ENCODE measurements around the gene DRGX.

DNA sequence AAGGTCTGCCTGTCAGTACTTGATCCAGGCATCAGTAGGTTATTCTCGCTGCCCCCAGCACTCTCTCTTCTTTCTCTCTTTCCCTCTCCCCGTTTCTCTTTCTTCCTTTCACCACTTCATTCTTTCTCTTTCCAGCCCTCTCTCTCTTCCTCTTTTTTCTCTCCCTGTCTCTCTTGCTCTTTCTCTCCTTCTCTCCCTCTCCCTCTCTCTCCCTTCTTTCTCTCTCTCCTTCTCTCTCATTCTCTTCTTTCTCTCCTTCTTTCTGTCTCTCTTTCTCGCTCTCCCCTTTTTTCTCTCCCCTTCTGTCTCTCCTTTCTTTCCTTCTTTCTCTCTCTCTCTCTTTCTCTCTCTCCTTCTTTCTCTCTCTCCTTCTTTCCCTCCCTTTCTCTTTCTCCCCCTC lies 7.5 kb upstream of the DRGX start:
- TF ChIP-seq EZH2 (IDR thresholded peaks at IDR 0.05) = no peak
- TF ChIP-seq POLR2AphosphoS5 (IDR thresholded peaks at IDR 0.05; ENCODE audit: borderline replicate concordance, low read depth, low read length) = no peak

Measured in SK-N-MC (cell line).